PFSK-1 (cell line): ENCODE measurements around the gene BRI3BP.

ENCODE experiments used
- FOXP2 ChIP-seq: optimal IDR thresholded peaks from 2 replicates; pipeline ENCODE3; 2011; ENCODE audit warnings: borderline replicate concordance, control low read depth, inconsistent platforms; ENCODE audit not compliant: insufficient read depth; ENCODE audit errors: extremely low read length, extremely low read depth
- POLR2AphosphoS5 ChIP-seq: IDR thresholded peaks from 2 replicates; pipeline ENCODE4 v1.6.1; 2012; ENCODE audit warnings: low read depth, mild to moderate bottlenecking, control low read depth, low read length, moderate library complexity
- REST ChIP-seq, 2 experiments: IDR thresholded peaks; 2 replicates each; pipeline versions ENCODE4 v1.6.1 to v1.8.0; 2011 to 2012; ENCODE audit warnings: low read depth in 2 of 2, low read length in 2 of 2, control low read depth in 1 of 2, inconsistent platforms in 1 of 2, mild to moderate bottlenecking in 1 of 2, moderate library complexity in 1 of 2; ENCODE audit not compliant: insufficient read depth in 1 of 2
- SIN3A ChIP-seq: IDR thresholded peaks from 2 replicates; pipeline ENCODE4 v1.6.1; 2012; ENCODE audit warnings: mild to moderate bottlenecking, low read length, moderate library complexity, borderline replicate concordance; ENCODE audit not compliant: insufficient read depth

- TF ChIP-seq POLR2AphosphoS5 (no peak), REST (IDR thresholded peaks at IDR 0.05; ENCODE audit: insufficient read depth in 1 of 2, low read depth in 2 of 2, low read length in 2 of 2) (no peak), SIN3A (no peak), FOXP2 (no peak)
Observed at GRCh38 chr12:125028106-125028505, 34.7 kb downstream of the BRI3BP start.
